Activated naive CD4-positive, alpha-beta T cell treated with anti-CD3 and anti-CD28 coated beads for 36 hours (primary cell): Measurements from ENCODE around the gene TTYH1. TPM values are rescaled to one million over a fixed set of nuclear protein-coding genes. Genes with fewer than 3 reads are reported as not detected.
A peak's percentile ranks its signal among the peaks of the same experiment; 100 is the strongest.

Experiments used
- CTCF ChIA-PET: fragments of 350-600 bp; sonication (Branson Sonifier 250); formaldehyde crosslinking; loops from one replicate; lab custom pipeline; 2021; ENCODE audit warnings: antibody characterized with exemption; lab: Charles Lee
- DNase-seq: peaks from one replicate; pipeline ENCODE4 v3.0.0-alpha.2; 2020
- H3K27ac Mint-ChIP-seq: one replicate; pipeline ENCODE4 v1.8.0; 2021; ENCODE audit warnings: mild to moderate bottlenecking, mixed read lengths
- H3K27me3 Mint-ChIP-seq: one replicate; pipeline ENCODE4 v1.8.0; 2021; ENCODE audit warnings: low read depth, mixed read lengths
- H3K36me3 Mint-ChIP-seq: one replicate; pipeline ENCODE4 v1.8.0; 2021; ENCODE audit warnings: low read depth, mixed read lengths
- H3K4me1 Mint-ChIP-seq: one replicate; pipeline ENCODE4 v1.8.0; 2021; ENCODE audit warnings: low read depth, mixed read lengths
- H3K4me3 Mint-ChIP-seq: one replicate; pipeline ENCODE4 v1.8.0; 2021; ENCODE audit warnings: mild to moderate bottlenecking, moderate library complexity, mixed read lengths
- H3K9me3 Mint-ChIP-seq: one replicate; pipeline ENCODE4 v1.8.0; 2021; ENCODE audit warnings: mixed read lengths
- intact Hi-C: fragments of 100-400 bp; cut with micrococcal nuclease; formaldehyde crosslinking; loops from one replicate; pipeline ENCODE4 v1.15.1; 2023
- total RNA-seq, 2 experiments: library from RNA; stranded (reverse); gene quantifications; one replicate each; pipeline ENCODE4 v1.2.3, GENCODE V29; 2021

The TTYH1 gene
- total RNA-seq, 2 experiments from 2014 or later, result not detected

- no peak overlapping the region for H3K27ac Mint-ChIP-seq
- H3K36me3 Mint-ChIP-seq, result peaks cover 26% of the 10 kb centered on the region
- H3K4me1 Mint-ChIP-seq, result peaks cover 24% of the 10 kb centered on the region
- no peaks in the 10 kb centered on the region for H3K9me3 Mint-ChIP-seq
- DNase-seq, result no peak
- H3K27me3 Mint-ChIP-seq, result peaks cover 3% of the 10 kb centered on the region
- H3K4me3 Mint-ChIP-seq, result no peak overlapping the region
- CTCF ChIA-PET, result interaction anchor here (0.7 kb wide), 1 partner anchor 12 kb away, joined by 3 read pairs; the partner anchor contains the start of gene LENG8
- intact Hi-C loops, result loop anchor here (5.0 to 10.0 kb wide), 6 partner anchors 343 to 1662 kb away; partner anchors contain the start of genes BRSK1, HSPBP1, PRPF31 and RPL28
Observed at GRCh38 chr19:54460230-54461005, 45.2 kb downstream of the TTYH1 start.

- peaks cover 7% of the 10 kb centered on the region for H3K27me3 Mint-ChIP-seq
- H3K36me3 Mint-ChIP-seq, result peaks cover 26% of the 10 kb centered on the region
- intact Hi-C loops, result loop anchor here (5.0 to 10.0 kb wide), 6 partner anchors 344 to 1661 kb away; partner anchors contain the start of genes BRSK1, HSPBP1, PRPF31 and RPL28
- DNase-seq, result no peak
- no peaks in the 10 kb centered on the region for H3K9me3 Mint-ChIP-seq
- CTCF ChIA-PET, result interaction anchor here (1.2 kb wide), 1 partner anchor 17 kb away, joined by 3 read pairs; no protein-coding TSS in a partner anchor
- H3K4me3 Mint-ChIP-seq, result peak overlapping the region; percentile 74
- H3K27ac Mint-ChIP-seq, result peak overlapping the region; percentile 80
- H3K4me1 Mint-ChIP-seq, result peaks cover 24% of the 10 kb centered on the region
Observed at GRCh38 chr19:54461210-54461609, 45.9 kb downstream of the TTYH1 start.

DNA sequence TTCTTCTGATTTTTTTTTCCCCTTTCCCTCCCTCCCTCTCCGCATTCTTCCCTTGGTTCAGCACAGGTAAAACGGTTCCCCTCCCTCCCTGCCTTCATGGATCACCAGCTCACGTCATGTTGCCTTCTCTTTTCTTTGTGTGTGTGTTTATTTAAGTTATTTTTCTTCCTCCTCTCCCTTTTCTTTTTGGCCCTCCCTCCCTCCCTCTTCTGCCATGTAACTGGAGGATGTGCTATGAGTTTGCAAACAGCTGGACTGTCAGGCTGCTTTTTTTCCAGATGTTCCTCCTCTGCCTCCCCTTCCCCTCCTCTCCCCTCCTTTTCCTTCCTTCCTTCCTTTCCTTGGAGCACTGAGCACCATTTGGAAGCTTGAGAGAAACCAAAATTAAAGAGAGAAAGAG, 46.3 kb downstream of the TTYH1 start:
- H3K27me3 Mint-ChIP-seq, result peaks cover 10% of the 10 kb centered on the region
- no peak for DNase-seq
- peaks cover 26% of the 10 kb centered on the region for H3K36me3 Mint-ChIP-seq
- H3K9me3 Mint-ChIP-seq, result no peaks in the 10 kb centered on the region
- H3K27ac Mint-ChIP-seq, result peak overlapping the region; percentile 80
- peak overlapping the region; percentile 74 for H3K4me3 Mint-ChIP-seq
- CTCF ChIA-PET, result interaction anchor here (0.7 to 1.2 kb wide), 2 partner anchors 12 to 17 kb away, joined by 3 to 7 read pairs; partner anchors contain the start of gene LENG8
- intact Hi-C loops, result loop anchor here (5.0 to 10.0 kb wide), 6 partner anchors 344 to 1661 kb away; partner anchors contain the start of genes BRSK1, HSPBP1, PRPF31 and RPL28
- H3K4me1 Mint-ChIP-seq, result peaks cover 24% of the 10 kb centered on the region

GRCh38 chr19:54462047-54462654, 46.9 kb downstream of the TTYH1 start:
- H3K36me3 Mint-ChIP-seq, result peaks cover 26% of the 10 kb centered on the region
- intact Hi-C loops, result loop anchor here (5.0 to 10.0 kb wide), 6 partner anchors 345 to 1660 kb away; partner anchors contain the start of genes BRSK1, HSPBP1, PRPF31 and RPL28
- H3K4me3 Mint-ChIP-seq, result peak overlapping the region; percentile 74
- H3K27ac Mint-ChIP-seq, result peak overlapping the region; percentile 80
- no peaks in the 10 kb centered on the region for H3K9me3 Mint-ChIP-seq
- H3K4me1 Mint-ChIP-seq, result peaks cover 24% of the 10 kb centered on the region
- no peak for DNase-seq
- CTCF ChIA-PET, result interaction anchor here (0.7 to 1.2 kb wide), 2 partner anchors 13 to 16 kb away, joined by 3 to 7 read pairs; partner anchors contain the start of gene LENG8
- H3K27me3 Mint-ChIP-seq, result peaks cover 11% of the 10 kb centered on the region

DNA sequence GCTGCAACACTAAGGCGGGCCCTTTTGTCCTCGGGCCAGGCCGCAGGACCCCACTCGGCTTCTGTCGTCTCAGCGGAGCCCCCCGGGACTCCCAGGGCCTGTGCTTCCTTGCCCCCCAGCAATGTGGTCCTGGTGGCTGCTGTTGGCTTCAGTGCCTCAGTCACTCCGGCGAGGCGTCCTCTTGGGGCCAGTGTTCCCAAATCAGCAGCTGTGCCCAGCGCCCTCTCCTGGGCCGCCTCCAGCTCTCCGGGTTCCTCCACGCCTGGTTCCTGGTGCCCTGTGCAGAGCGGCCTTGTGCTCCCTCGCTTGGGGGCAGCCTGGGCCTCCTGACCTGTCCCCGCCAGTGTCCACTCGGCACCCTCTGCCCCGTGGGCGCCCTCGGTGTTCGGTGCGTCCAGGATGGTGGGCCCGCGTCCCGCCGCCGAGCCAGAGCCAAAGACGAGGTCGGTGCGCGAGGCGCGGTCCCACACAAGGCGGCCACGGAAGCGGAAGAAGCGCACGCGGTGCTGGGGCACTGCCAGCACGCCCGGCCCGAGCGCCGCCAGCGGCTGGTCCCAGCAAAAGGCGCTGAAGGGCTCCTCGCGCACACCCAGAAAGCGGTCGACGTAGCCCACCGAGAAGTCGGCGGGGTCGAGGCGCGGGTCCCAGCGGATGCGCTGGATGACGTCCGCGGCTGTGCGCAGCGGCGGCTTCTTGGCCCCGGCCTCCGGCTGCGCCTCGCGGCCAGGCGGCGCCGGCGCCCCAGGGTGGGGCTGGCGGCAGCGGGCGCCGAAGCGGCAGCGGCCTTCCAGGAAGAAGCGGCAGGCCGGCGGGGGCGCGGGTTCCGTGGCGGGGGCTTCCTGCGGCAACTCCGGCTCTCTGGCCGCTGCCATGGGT, 47.6 kb downstream of the TTYH1 start:
- DNase-seq, result peak; percentile 67
- peaks cover 11% of the 10 kb centered on the region for H3K27me3 Mint-ChIP-seq
- peaks cover 23% of the 10 kb centered on the region for H3K36me3 Mint-ChIP-seq
- no peaks in the 10 kb centered on the region for H3K9me3 Mint-ChIP-seq
- CTCF ChIA-PET, result interaction anchor here (0.6 to 0.7 kb wide), 4 partner anchors 11 to 366 kb away, joined by 3 to 5 read pairs (median 3); no protein-coding TSS in a partner anchor
- H3K4me1 Mint-ChIP-seq, result peaks cover 24% of the 10 kb centered on the region
- H3K4me3 Mint-ChIP-seq, result peak overlapping the region; percentile 84
- H3K27ac Mint-ChIP-seq, result peak overlapping the region; percentile 92
- intact Hi-C loops, result loop anchor here (5.0 to 10.0 kb wide), 6 partner anchors 346 to 1659 kb away; partner anchors contain the start of genes BRSK1, HSPBP1, PRPF31 and RPL28

DNA sequence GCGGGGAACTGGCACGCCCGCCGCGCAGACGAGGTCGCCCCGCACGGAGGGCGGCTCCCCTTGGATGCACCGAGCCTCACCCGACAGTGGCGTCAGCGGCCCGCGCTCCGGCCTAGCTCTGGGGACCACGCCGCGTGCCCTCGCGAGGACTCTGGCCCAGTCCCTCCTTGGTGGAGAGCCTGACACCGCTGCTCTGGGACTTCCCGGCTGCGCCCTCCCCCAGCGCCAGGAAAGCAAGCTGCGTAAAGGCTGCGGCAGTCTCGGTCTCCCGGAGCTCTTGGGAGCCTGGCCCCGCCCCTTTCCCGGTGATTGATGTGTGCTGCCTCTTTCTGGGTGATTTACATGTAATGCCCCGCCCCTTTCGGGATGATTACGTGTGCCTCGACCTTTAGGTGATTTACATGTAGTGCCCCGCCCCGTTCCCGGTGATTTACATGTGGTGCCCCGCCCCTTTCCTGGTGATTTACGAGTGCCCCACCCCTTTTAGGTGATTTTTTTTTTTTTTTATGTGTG, 48.3 kb downstream of the TTYH1 start, which contains the start of gene LENG9:
TSS of gene LENG9 (minus strand) at position 248 of the 513 bp plus-strand sequence. CDS start 252 bp downstream, outside the sequence.
- Mint-ChIP-seq H3K36me3 (peaks cover 17% of the 10 kb centered on the region), H3K27me3 (peaks cover 13% of the 10 kb centered on the region), H3K4me3 (peak within 1 kb of the TSS; percentile 84), H3K9me3 (no peaks in the 10 kb centered on the region), H3K4me1 (peaks cover 21% of the 10 kb centered on the region), H3K27ac (peak within 1 kb of the TSS; percentile 92)
- DNase-seq, result peak; percentile 100
- intact Hi-C loops, result loop anchor here (1.0 to 10.0 kb wide), 16 partner anchors 14 to 1659 kb away; partner anchors contain the start of genes BRSK1, CNOT3, FIZ1 and HSPBP1
- CTCF ChIA-PET, result interaction anchor here (0.6 to 0.7 kb wide), 5 partner anchors 10 to 365 kb away, joined by 3 to 5 read pairs (median 3); no protein-coding TSS in a partner anchor

GRCh38 chr19:54464044-54464629, 48.9 kb downstream of the TTYH1 start:
- no peaks in the 10 kb centered on the region for H3K9me3 Mint-ChIP-seq
- intact Hi-C loops, result loop anchor here (1.0 to 10.0 kb wide), 16 partner anchors 15 to 1658 kb away; partner anchors contain the start of genes BRSK1, CNOT3, FIZ1 and HSPBP1
- CTCF ChIA-PET, result interaction anchor here (0.7 kb wide), 1 partner anchor 31 kb away, joined by 3 read pairs; no protein-coding TSS in a partner anchor
- peak overlapping the region; percentile 84 for H3K4me3 Mint-ChIP-seq
- peak overlapping the region; percentile 92 for H3K27ac Mint-ChIP-seq
- H3K4me1 Mint-ChIP-seq, result peaks cover 17% of the 10 kb centered on the region
- peaks cover 18% of the 10 kb centered on the region for H3K27me3 Mint-ChIP-seq
- H3K36me3 Mint-ChIP-seq, result peaks cover 12% of the 10 kb centered on the region
- DNase-seq, result peak; percentile 99

DNA sequence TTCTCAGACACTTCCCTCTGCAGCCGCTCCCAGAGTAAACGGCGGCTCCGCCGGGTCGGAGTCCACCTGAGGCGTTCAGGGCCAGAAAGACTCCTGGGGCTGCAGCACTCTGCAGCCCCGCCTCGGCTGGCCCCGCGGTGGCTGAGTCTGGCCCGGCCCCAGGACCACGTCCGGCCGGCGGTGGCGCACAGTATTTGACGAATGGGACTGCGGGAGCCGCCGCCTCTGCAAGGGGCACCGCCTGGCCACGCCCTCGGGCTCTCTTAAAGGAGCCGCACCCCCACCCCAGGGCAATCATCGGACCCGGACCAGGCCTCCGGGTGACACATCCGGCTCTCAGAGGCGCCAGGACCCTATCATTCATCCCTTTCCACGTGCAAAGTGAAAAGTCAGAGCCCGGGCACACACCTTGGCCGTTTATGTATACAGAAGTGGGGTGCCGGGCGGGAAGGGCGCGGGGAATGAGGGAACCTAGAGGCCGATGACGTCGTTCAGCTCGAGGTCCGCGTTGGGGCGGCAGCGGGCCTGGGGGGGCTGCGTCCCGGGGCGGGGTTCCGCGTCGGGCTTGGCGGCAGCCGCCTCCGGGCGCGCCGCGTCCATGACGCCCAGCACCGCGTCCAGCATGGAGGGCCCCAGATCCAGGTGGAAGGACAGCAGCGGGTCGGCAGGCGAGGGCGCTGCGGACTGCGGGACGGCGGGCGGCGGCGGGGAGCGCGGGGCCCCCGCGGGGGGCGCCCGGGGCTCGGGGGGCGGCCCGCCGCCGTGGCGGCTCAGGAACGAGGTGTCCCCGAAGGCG, 49.6 kb downstream of the TTYH1 start:
- CTCF ChIA-PET, result no interaction called here
- peak overlapping the region; percentile 92 for H3K27ac Mint-ChIP-seq
- no peaks in the 10 kb centered on the region for H3K9me3 Mint-ChIP-seq
- peak overlapping the region; percentile 84 for H3K4me3 Mint-ChIP-seq
- peaks cover 14% of the 10 kb centered on the region for H3K4me1 Mint-ChIP-seq
- intact Hi-C loops, result loop anchor here (1.0 to 10.0 kb wide), 16 partner anchors 16 to 1657 kb away; partner anchors contain the start of genes BRSK1, CNOT3, FIZ1 and HSPBP1
- peaks cover 7% of the 10 kb centered on the region for H3K36me3 Mint-ChIP-seq
- DNase-seq, result peak; percentile 90
- peaks cover 25% of the 10 kb centered on the region for H3K27me3 Mint-ChIP-seq

- Mint-ChIP-seq H3K4me3 (peak overlapping the region; percentile 54), H3K4me1 (peaks cover 15% of the 10 kb centered on the region), H3K27ac (no peak overlapping the region), H3K9me3 (no peaks in the 10 kb centered on the region), H3K36me3 (peaks cover 6% of the 10 kb centered on the region), H3K27me3 (peaks cover 32% of the 10 kb centered on the region)
- intact Hi-C loops, result loop anchor here (2.0 to 10.0 kb wide), 4 partner anchors 619 to 1189 kb away; partner anchors contain the start of genes KMT5C, PPP1R12C and U2AF2
- CTCF ChIA-PET, result no interaction called here
- no peak for DNase-seq
Observed at GRCh38 chr19:54465426-54466109, 50.3 kb downstream of the TTYH1 start.
